HG03045 (cell line): ENCODE measurements around the gene ELL.

ENCODE experiments used
- ATAC-seq: cut with Tn5 transposase; IDR thresholded peaks from one replicate; pipeline ENCODE4 v1.9.1; 2021; ENCODE audit warnings: mild to moderate bottlenecking, moderate library complexity; ENCODE audit not compliant: unreplicated experiment

The ELL gene

DNA sequence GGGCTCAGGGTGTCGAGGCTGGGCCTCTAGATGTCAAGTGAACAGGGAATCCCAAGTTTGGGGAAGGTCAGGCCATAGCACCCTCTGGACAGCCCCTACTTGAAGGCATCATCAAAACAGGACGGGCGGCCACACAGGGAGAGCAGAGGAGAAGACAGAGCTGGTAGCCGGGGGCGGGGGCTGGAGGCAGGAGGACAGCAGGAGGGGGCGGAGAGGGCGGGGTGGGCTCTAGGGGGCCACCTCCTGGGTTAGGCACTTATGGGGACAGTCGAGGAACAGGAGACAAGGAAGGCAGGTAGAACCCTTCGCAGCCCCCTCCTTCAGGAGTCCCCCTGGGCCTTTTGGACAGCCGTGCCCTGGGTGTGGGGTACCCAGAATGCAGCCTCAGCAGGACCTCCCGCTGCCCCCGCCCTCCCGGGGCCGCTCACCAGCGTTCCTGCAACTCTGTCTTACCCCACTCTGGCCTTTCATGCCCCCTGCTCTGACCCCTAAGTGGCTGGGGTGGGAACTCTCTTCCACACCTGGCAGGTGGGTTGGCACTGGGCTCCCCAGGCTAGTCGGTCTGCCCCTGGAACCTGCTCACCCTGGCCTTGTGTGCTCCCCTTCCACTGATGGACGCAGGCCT is 96.9 kb downstream of the ELL start:
- no peak for ATAC-seq

DNA sequence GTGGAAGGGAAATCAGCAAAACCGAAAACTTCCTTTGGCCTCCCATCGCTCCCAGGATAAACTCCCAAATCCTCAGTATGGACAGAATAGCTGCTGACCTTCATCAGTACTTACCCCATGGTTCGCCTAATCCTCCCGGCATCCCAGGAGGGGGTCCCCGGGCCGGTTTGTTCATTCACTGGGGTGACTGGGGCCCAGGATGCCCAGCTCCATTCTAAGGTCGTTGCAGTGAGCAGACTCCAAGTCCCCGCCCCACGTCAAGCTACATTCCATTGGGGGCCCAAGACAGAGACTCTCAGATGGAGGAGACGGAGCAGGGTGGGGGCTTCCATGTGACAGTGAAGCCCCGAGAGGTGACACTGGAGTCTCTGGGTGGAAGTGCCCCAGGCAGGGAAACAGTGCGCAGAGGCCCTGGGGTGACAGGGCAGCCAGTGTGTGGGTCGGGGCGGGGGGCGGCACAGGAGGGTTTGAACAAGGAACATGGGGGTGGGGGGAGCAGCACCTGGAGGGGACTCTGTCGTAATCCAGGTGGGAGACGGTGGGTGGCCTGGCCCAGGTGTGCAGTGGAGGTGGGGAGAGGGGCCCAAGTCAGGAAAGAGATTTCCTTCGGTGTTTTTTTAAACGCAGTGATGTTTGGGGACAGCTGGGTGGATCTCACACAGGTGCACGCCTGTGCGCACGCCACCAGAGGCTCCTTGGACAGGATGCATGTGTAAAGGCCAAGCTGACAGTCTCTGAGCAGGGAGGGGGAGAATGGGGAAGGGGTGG is 97.6 kb downstream of the ELL start:
- ATAC-seq: no peak

GRCh38 chr19:18423258-18424020 is 98.4 kb downstream of the ELL start:
- no peak for ATAC-seq

DNA sequence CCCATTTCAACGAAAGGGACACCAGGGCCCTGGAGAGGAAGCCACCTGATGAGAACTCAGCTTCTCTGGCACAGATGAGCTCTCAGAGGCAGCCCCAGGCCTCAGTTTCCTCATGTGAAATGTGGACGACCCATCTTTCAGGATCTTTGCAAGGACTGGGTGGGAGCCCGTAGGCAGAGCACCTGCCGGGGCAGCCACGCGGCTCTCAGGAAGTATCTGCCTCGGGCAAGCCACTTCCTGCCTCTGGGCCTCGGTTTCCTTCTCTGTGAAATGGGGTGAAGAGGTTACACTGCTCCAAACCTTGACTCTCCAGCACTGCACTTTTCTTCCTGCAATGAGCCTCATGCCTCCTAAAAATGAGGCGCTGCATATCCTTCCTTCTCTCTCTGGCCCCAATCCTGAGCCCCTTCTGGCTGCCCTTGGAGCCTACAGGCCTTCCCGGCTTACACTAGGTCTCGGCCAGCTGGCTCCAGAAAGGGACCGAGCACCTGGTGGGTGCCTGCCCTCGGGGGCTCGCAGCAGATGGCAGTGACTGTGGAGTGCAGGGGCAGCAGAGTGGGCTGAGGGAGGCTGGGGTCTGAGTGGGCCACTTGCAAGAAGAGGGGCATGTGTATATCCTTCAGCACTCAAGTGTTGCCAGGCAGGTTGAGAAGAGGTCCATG is 99.2 kb downstream of the ELL start:
- no peak for ATAC-seq

DNA sequence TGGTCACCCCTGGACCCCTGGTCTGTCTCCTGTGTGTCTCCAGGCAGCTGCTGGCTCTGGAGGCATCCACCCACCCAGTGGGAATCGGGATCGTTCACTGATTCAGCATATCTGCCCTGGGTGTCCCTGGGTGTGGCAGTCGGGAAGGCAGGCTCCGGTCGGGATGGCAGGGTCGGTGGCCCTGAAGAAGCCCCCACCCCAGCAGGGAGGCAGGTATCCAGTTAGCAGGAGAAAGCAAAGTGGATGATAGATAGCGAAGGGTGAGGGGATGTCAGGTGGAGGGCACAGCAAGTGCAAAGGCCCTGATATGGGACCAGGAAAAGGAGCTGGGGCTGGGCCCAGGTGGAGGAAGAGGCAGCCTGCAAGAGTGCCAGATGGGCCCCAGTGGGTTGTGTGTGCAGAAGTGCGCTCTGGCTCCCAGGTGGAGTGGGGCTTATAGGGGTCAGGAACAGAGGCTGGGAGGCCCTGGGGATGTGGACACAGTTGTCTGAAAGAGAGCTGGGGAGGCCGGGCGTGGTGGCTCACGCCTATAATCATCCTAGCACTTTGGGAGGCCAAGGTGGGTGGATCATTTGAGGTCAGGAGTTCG is 100.4 kb downstream of the ELL start:
- no peak for ATAC-seq

GRCh38 chr19:18420930-18421329 is 100.9 kb downstream of the ELL start:
- ATAC-seq: no peak

GRCh38 chr19:18419699-18420460 is 102.0 kb downstream of the ELL start:
- ATAC-seq: no peak

DNA sequence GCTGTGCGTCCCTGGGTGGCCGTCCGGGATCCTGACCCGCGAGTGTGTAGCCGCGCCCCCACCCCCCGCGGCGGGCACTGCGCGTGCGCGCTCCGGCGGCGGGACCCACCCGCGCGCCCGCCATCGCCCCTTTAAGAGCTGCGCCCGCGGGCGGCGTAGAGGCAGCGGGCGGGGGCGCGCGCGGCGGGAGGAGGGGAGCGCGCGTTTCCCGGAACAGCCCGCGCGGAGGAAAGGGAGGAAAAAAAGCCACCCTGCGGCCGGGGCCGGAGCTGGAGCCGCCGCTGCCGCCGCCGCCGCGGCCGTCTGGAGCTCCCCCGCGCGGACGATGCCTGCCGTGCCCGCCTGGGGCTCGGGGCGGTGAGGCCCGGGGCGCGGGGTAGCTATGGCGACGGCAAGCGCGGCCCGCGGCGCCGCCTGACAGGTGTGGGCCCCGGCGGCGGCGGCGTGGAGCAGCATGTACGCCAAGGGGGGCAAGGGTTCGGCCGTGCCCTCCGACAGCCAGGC is 102.6 kb downstream of the ELL start, which contains the start of gene SSBP4:
TSS of gene SSBP4 (plus strand) at position 204 of the 504 bp plus-strand sequence. CDS start at position 455, 251 bp downstream.
- ATAC-seq: peak; percentile 43

DNA sequence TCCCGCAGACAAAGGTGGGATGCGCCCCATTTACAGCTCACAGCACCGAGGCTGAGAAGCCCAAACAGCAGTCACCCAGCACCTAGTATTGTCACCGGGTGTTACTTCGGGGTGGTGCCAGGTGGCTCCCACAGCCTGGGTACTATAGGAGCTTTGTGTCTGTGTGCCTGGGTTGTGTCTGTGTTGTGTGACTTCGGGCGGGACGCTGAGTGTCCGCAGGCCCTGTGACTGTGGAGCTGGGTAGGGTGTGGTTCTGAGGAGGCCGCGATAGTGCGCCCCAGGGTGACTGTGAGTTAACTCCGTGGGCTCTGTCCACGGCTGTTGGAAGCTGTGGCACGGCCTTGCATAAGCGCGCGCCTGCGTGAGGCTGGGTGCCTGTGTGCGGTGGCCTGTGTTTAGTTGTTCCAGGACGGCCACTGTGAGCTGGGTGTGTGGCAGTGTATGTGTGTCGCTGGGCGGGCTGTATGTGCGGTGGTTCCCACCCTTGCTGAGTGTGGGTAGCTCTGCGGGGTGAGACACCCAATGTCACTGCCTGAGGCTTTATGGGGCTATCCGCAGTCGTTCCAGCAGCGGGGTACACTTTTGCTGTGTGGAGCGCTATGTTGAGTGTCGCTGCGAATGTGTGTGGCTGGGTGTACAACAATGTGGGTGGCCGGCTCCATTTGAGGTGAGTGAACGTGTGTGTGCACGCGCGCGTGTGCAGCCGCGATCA is 103.2 kb downstream of the ELL start:
- ATAC-seq: peak; percentile 3

DNA sequence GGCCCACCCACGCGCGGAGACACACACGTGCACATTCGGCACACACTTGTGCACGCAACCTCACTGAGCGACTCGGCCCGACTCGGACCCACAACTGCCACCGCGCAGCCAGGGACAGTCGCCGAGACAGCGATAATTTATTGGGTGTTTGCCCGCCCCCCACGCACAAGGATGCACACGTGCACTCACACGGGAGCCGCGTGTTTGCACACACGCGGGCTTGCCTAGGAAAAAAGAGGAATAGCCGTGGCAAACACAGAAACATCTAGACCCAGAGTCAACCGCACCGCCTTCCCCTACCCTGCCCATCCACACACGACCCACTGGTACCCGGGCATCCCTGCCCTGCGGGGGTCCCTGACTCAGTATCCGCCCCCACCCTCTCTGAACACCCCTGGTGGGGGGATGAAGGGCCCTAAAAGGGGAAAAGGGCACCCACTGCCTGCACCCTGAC is 103.8 kb downstream of the ELL start:
- ATAC-seq: no peak

GRCh38 chr19:18417250-18418028 is 104.4 kb downstream of the ELL start:
- no peak for ATAC-seq

DNA sequence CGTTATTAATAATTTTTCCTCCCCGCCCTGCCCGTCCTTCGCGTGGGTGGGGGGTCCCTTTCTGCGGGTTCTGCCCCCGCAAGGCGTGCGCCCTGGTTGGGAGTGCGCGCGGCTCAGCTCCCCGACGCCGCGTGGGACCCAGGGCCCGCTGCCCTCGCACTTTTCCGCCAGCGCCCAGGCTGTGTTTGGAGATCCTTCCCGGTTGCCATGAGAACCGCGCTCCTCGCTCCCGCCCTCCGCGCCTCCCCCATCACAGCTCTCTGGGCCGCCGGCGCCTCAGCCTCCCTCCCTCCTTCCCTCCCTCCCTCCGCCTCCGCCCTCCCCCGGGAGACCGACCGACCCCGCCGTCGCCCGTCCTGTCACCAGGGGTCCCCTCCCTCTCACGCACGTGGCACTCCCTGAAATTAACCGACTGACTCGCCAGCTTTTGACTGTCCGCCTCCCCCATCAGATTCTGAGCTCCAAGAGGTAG is 105.1 kb downstream of the ELL start:
- ATAC-seq: no peak

DNA sequence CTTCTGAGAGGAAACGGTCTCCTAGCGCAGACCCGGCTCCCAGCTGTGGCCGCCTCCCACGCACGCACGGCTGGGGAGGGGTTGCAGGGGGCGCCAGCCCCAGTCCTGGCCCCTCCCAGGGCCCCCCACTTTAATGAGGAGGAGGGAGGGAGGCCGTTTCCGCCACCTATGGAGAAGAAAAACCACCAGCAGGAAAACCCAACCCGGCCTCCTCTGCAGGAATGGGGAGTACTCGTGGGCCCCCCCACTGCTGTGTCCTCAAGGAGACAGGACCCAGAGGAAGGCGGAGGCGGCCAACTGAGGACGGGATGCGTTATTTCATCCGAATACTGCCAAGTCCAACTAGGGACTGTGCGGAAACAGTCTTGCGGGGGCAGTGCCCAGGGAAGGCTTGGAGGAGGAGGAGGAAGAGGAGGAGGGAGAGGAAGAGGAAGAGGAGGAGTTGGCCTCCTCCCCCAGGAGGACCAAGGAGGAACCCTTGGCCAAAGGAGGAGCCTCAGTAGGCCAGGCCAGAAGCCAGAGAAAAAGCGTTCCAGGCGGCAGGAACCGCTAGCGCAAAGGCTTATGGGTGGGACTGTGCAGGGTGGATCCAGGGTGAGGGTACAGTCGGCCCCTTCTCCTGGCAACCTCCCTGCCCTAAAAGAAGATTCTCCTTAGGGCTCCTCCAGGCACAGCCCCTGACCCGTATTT is 106.5 kb downstream of the ELL start:
- ATAC-seq: no peak

GRCh38 chr19:18414504-18415177 is 107.2 kb downstream of the ELL start:
- ATAC-seq: no peak

DNA sequence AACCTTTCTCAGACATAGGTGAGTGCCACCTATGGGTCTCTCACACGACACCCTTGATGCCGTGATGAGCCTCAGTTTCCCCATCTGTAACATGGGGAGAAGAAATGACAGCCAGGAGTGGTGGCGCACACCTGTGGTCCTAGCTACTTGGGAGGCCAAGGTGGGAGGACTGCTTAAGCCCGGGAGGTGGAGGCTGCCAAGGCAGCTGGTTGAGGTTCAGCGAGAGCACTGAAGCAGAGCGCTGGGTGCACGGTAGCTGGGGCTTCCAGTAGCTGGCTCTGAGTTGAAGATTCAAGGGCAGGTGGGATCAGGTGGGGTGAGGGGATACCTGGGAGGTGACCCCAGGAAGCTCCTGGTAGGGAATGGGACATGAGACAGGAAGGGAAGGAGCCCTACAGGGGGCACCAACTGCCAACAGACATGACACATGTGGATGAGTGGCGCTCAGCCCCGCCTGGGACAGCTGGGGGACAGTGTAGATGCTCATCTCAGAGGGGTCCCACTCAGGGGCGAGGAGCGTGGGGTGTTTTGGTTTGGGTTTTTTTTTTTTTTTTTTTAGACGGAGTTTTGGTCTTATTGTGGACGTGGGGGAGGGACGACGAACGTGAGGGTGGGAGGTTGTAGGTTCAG is 109.1 kb downstream of the ELL start:
- ATAC-seq: no peak

- ATAC-seq: no peak
Observed at GRCh38 chr19:18408053-18408476, 113.8 kb downstream of the ELL start.

- ATAC-seq: no peak
Observed at GRCh38 chr19:18406749-18407148, 115.1 kb downstream of the ELL start.
